Measurements from ENCODE around the gene P2RX7. TPM values are rescaled to one million over a fixed set of nuclear protein-coding genes. Genes with fewer than 3 reads are reported as not detected.
"Not testable (repeated sequence)": the region's sequence is repeated elsewhere in the genome, so short reads cannot be mapped to it uniquely, and the experiment has no call there.

Gene P2RX7
- total and polyA plus RNA-seq, 12 donors, result 1.2 to 13.5 (median 6.2) TPM

GRCh38 chr12:121159467-121160307 is 27.0 kb downstream of the P2RX7 start:
- Histone ChIP-seq H3K4me3 (no peak overlapping the region), H3K27ac (no peak overlapping the region), H3K9me3 (replicated peaks in 1 of 3) (no peaks in the 10 kb centered on the region), H3K36me3 (replicated peaks in 1 of 2) (no peaks in the 10 kb centered on the region), H3K4me1 (replicated peaks in 1 of 2) (no peaks in the 10 kb centered on the region), H3K27me3 (no peaks in the 10 kb centered on the region)
- TF ChIP-seq CTCF (IDR thresholded peaks at IDR 0.05) (no peak), POLR2A (IDR thresholded peaks at IDR 0.05) (no peak)
- DNase-seq, result no peak
- 70 to 83% (median 74%) methylated on average over 7 of the region's 7 CpGs for WGBS, 4 donors
- intact Hi-C loops (cut with DNase I), result no loop called here

DNA sequence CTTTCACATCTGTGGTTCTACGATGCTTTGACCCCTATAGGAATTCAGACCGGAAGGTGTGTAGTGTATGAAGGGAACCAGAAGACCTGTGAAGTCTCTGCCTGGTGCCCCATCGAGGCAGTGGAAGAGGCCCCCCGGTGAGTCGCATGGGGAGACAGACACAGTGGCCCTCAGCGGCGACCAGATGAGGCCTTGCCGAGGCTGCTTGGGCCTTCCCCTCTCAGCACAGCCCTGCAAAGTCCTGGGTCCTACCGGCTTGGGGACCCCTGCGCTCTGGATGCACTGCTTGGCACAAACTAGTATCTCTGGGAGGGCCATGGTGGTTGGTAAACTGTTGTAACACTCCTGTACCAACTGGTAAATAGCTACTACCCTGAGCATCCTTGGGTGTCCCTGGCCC is 29.7 kb downstream of the P2RX7 start:
- Histone ChIP-seq H3K36me3 (replicated peaks in 1 of 2) (peaks cover 0 to 8% of the 10 kb centered on the region in 2 donors), H3K4me3 (no peak overlapping the region), H3K4me1 (replicated peaks in 1 of 2) (no peaks in the 10 kb centered on the region), H3K27me3 (no peaks in the 10 kb centered on the region), H3K27ac (no peak overlapping the region), H3K9me3 (replicated peaks in 1 of 3) (no peaks in the 10 kb centered on the region)
- TF ChIP-seq POLR2A (IDR thresholded peaks at IDR 0.05), result no peak
- no peak for TF ChIP-seq CTCF (IDR thresholded peaks at IDR 0.05)
- intact Hi-C loops (cut with DNase I), result no loop called here
- WGBS, 4 donors, result 78 to 94% (median 87%) methylated on average over 9 to 10 of the region's 10 CpGs
- no peak for DNase-seq

DNA sequence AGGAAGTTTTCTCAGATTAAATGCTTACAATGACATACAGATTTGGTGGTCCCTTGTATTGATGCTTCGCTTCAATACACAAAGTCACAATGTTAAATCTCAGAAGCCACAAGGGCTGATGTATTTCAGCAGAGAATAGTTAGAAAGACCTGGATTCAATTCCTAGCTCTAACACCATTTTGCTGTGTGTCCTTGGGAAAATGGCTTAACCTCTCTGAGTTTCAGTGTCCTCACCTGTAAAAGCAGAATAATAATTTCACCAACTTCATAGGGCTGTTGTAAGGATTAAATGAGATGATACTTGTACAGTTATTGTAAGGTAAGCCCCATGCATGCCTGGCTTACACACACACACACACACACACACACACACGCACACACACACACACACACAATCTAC is 30.3 kb downstream of the P2RX7 start:
- H3K4me1 ChIP-seq (replicated peaks in 1 of 2), result no peaks in the 10 kb centered on the region
- intact Hi-C loops (cut with DNase I), result no loop called here
- no peaks in the 10 kb centered on the region for H3K27me3 ChIP-seq
- no peaks in the 10 kb centered on the region for H3K9me3 ChIP-seq (replicated peaks in 1 of 3)
- no peak overlapping the region for H3K27ac ChIP-seq
- no peak for TF ChIP-seq POLR2A (IDR thresholded peaks at IDR 0.05)
- no peak for TF ChIP-seq CTCF (IDR thresholded peaks at IDR 0.05)
- DNase-seq, result no peak
- H3K36me3 ChIP-seq (replicated peaks in 1 of 2), result peaks cover 0 to 8% of the 10 kb centered on the region in 2 donors
- WGBS, 4 donors, result 73 to 94% (median 75%) methylated on average over 2 of the region's 2 CpGs
- H3K4me3 ChIP-seq, result no peak overlapping the region

DNA sequence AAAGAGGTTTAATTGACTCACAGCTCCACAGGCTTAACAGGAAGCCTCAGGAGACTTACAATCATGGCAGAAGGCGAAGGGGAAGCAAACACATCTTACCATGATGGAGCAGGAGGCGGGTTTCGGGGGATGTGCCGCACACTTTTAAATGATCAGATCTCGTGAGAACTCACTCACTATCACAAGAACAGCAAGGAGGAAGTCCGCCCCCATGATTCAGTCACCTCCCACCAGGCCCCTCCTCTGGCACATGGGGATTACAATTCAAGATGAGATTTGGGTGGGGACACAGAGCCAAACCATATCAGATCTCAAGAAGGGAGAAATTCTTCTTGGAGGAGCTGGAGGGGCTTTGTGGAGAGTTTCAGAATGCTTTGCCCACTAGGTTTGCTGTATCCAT is 32.2 kb downstream of the P2RX7 start:
- H3K4me3 ChIP-seq; H3K9me3 ChIP-seq (replicated peaks in 1 of 3); H3K27me3 ChIP-seq; H3K27ac ChIP-seq; H3K4me1 ChIP-seq (replicated peaks in 1 of 2); DNase-seq; H3K36me3 ChIP-seq (replicated peaks in 1 of 2); intact Hi-C loops (cut with DNase I): not testable (repeated sequence)
- WGBS, 4 donors, result 92 to 100% (median 96%) methylated on average over 6 of the region's 6 CpGs

DNA sequence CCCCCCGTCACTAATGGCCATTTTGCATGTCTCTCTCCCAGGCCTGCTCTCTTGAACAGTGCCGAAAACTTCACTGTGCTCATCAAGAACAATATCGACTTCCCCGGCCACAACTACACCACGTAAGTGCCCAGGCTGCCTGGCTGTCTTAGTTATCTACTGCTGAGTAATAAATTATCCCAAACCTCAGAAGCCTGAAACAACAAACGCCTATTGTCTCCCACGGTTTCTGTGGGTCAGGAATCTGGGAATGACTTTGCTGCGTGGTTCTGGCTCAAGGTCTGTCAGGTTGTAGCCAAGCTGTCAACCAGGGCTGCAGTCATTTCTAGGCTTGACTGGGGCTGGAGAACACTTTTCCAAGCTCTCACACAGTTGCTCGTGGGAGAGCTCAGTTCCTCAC is 32.6 kb downstream of the P2RX7 start:
- TF ChIP-seq CTCF (IDR thresholded peaks at IDR 0.05), result no peak
- TF ChIP-seq POLR2A (IDR thresholded peaks at IDR 0.05), result no peak
- Histone ChIP-seq H3K27me3 (no peaks in the 10 kb centered on the region), H3K9me3 (replicated peaks in 1 of 3) (no peaks in the 10 kb centered on the region), H3K27ac (no peak overlapping the region), H3K4me3 (no peak overlapping the region), H3K4me1 (replicated peaks in 1 of 2) (no peaks in the 10 kb centered on the region), H3K36me3 (replicated peaks in 1 of 2) (peaks cover 0 to 8% of the 10 kb centered on the region in 2 donors)
- 69 to 92% (median 82%) methylated on average over 5 to 9 of the region's 9 CpGs for whole genome bisulfite sequencing, 4 donors
- intact Hi-C loops (cut with DNase I), result no loop called here
- no peak for DNase-seq

Measured in adrenal gland (tissue), 12 donors.